HG02852 (cell line): ENCODE data around the gene PCSK2.

Experiments
- ATAC-seq: cut with Tn5 transposase; IDR thresholded peaks from one replicate; pipeline ENCODE4 v1.9.1; 2021; ENCODE audit warnings: mild to moderate bottlenecking, moderate library complexity; ENCODE audit not compliant: unreplicated experiment

PCSK2 gene

GRCh38 chr20:17529586-17529985 lies 302.7 kb downstream of the PCSK2 start:
- ATAC-seq, result no peak

GRCh38 chr20:17530153-17530552 lies 303.3 kb downstream of the PCSK2 start:
- no peak for ATAC-seq

- no peak for ATAC-seq
Observed at GRCh38 chr20:17530716-17531664, 304.1 kb downstream of the PCSK2 start, which contains the start of gene BFSP1. BFSP1 (minus strand) TSS chr20:17531379; CDS start chr20:17531329, 50 bp downstream.

- ATAC-seq, result no peak
Observed at GRCh38 chr20:17531665-17532025, 304.8 kb downstream of the PCSK2 start.

- ATAC-seq, result no peak
Observed at GRCh38 chr20:17533396-17533795, 306.6 kb downstream of the PCSK2 start.

GRCh38 chr20:17534077-17534476 lies 307.2 kb downstream of the PCSK2 start:
- ATAC-seq, result no peak
